ENCODE measurements around the gene PTPRN.

PTPRN gene

DNA sequence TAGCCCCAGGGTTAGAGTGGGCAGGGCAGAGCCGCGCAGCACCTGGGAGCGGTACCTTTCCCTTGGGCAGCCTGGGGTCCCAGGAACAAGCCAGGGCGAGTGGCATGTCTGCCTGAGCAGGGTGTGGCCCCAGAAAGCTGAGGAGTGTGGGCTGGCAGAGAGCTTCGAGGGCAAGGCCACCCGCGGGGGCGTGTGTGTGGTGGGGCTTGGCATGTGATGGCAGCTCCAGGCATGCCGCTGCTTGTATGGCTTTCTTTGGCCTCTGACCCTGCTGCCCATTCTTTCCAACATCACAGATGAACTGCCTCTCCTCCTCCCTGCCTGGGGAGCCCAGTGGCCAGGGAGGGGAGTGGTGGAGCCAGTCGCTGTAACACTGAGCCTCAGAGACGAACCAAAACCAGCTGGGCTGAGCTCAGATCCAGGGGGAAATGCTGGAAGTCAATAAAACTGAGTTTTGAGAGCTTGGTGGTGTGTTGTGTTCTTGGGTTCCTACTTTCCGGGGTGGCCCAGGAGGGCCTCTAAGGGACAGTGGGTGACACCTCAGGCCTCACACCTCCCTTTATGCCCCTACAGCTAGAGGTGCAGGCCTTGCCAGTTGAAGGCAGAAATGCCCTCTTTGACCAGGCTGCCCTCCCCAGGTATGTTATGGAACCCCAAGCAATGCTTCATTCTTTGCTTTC is 22.6 kb downstream of the PTPRN start:
- DNase-seq: no peak

GRCh38 chr2:219285894-219286425 is 23.2 kb downstream of the PTPRN start:
- DNase-seq: no peak

- DNase-seq: no peak
These were observed 23.8 kb downstream of the PTPRN start for GRCh38 chr2:219285373-219285735.

GRCh38 chr2:219284501-219285372 is 24.5 kb downstream of the PTPRN start:
- DNase-seq: no peak

GRCh38 chr2:219282943-219283581 is 26.1 kb downstream of the PTPRN start:
- no peak for DNase-seq

DNA sequence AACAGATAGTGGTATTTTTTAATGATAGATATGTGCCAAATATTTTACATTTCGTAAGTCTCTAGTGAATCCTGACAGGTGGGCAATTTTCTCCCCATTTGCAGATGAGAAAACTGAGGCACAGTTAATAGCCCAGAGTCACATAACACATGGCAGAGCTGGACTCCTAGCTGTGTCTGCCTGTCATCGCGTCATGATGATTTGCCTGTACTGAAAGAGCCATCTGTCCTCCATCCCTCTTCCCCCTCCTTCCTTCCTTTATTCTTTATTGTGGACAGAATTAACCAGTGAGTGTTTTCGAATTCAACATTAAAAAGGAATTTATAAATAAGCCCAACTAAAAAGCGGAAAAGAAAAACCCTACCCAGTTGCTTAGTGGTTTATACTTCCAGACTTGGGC is 26.8 kb downstream of the PTPRN start:
- no peak for DNase-seq

- no peak for DNase-seq
These were observed 27.6 kb downstream of the PTPRN start for GRCh38 chr2:219281588-219281987.

DNA sequence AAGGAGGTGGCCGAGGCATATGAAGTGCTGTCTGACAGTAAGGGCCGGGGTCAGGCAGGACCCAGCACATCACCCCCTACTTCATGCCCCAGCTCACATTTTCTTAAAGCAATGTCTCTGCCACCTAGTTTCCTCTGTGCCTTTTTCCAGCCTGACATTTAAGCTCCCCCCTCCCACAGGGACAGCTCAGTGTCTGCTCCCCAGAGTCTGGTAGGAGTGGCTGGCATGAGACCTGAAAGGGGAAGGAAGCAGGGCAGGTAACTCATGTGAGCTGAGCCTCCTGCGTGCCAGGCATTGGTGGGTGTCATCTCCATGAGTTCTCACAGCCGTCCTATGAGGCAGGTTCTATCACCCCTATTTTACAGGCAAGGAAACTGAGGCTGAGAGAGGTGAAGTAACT is 28.6 kb downstream of the PTPRN start:
- no peak for DNase-seq

- DNase-seq: no peak
These were observed 29.2 kb downstream of the PTPRN start for GRCh38 chr2:219279916-219280516.

- peak; percentile 98 for DNase-seq
These were observed 29.9 kb downstream of the PTPRN start, which contains the start of gene DNAJB2 for GRCh38 chr2:219279151-219279915. TSS of gene DNAJB2 (plus strand) at chr2:219279366. CDS start at chr2:219279834, 468 bp downstream.

DNA sequence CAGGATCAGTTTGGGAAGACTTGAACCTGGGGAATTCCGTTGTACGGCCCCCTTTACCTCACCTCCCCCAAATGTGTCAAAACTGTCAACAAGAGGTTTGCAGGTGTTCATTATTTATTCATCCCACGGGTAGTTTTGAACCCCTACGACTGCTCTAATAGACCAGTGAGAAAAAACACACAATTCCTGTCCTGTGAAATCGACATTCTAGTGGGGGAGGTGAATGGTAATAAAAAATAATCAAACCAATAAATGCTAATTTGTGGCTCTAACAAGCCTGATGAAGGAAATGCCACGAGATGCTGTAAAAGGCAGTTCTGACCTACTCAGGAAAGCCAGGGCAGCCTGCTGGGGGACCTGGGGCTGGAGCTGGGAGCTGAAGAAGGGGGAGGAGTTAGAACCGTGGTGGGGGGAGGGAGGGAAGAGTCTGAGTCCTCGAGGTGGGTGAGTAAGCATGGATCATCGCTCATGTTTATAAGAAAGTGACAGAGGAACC is 30.5 kb downstream of the PTPRN start:
- no peak for DNase-seq

- DNase-seq: peak; percentile 55
These were observed 31.2 kb downstream of the PTPRN start for GRCh38 chr2:219277703-219278654.

DNA sequence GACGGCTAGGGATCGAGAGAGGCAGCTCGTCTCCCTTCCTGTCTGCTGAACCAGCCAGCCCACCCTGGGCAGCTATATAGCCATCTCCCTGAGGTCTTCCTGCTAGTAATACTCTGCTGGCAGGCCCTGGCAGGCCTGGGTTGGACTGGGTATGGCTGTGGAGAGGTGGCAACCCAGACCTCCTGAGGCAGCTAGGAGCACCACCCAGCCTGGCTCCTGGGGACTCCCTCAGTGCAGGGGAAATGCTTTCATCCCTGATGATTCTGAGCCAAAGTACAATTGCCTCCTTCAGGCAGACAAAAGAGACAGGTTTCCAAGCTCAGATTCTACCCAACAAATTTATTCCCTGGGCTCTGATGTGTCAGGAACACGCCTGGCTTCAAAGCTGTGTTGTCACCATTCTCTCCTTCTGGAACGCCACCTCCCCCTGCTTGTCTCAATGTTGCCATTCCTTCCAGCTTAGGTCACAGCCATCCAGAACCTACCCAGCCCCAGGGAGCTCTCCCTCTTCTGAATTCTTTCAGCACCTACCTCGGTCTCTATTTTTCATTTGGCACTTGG is 34.8 kb downstream of the PTPRN start:
- DNase-seq: peak; percentile 89

DNA sequence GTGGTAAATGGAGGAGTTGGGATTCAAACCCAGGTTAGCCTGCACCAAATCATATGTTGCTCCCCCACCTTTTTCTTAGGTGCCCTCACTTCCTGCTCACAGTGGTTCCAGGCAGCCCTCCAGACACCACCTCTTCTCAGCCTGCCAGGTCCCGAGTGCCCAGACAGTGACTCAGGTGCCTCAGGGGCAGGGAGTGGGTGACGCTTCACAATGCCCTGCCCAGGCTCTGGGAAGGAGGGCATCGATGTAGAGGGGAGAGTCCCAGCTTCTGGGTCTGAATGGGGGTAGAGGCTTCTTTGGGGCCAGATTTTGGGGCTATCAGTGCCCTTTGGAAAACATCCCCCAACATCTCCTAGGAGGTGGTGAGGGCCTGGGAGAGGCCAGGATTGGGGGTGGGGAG is 35.3 kb downstream of the PTPRN start:
- DNase-seq: peak; percentile 92

DNA sequence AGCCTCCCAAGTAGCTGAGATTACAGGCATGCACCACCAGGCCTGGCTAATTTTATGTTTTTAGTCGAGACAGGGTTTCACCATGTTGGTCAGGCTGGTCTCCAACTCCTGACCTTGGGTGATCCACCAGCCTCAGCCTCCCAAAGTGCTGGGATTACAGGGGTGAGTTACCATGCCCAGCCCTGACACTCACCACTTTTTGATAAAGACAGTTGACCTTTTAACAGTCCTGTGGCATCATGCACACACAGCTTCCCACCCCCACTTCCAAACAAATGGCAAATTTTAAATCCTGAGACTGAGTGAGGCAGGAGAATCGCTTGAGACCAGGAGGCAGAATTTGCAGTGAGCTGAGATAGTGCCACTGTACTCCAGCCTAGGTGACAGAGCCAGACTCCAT is 36.2 kb downstream of the PTPRN start:
- DNase-seq: peak; percentile 65

GRCh38 chr2:219272356-219272755 is 36.8 kb downstream of the PTPRN start:
- DNase-seq: no peak

DNA sequence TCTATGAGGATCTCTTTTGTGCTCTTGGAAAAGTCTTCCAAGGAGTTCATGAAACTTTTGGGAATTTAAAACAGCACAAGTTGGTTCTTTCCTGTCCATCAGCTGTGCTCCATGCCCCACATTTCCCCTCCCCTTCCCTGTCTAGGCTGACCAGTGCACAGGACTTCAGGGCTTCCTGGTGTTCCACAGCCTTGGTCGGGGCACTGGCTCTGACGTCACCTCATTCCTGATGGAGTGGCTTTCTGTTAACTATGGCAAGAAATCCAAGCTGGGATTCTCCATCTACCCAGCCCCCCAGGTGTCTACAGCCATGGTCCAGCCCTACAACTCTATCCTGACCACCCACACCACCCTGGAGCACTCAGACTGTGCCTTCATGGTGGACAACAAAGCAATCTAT is 38.2 kb downstream of the PTPRN start:
- DNase-seq: no peak

DNA sequence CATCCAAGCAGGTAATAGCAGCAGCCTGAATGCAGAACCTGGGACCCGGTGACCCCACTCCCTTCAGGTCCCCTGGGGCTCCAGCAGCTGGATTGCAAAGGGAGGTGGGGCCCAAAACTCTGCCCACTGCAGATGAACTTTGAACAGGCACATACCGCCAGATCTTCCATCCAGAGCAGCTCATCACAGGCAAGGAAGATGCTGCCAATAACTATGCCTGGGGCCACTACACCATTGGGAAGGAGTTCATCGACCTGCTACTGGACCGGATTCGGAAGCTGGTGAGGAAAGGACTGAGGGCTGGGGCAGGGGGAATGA is 39.2 kb downstream of the PTPRN start:
- DNase-seq: no peak

DNA sequence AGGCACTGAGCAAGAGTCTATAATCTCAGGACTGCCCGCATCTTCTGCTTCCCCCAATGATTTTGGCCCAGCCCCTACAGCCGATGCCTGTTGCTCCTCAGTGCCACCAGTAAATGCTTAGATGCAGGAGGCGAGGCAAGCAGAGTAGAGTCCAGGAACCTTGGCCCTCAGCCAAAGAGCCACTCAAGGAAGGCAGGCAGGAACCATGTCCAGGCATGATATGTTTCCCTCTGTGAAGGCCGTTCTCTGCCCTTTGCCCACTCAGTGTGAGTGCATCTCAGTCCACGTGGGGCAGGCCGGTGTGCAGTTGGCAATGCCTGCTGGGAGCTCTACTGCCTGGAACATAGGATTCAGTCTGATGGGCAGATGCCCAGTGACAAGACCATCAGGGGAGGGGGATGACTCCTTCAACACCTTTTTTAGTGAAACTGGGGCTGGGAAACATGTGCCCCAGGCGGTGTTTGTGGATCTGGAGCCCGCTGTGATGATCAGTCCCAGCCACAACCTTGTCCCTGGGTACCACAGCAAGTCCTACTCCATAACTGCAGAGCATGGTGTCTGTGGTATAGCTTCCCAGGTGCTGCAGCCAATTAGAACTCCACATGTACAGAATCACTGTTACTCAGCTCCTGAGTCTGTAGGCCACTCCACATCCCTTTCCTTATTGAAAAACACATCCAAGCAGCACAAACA is 39.7 kb downstream of the PTPRN start:
- no peak for DNase-seq

- no peak for DNase-seq
These were observed 40.9 kb downstream of the PTPRN start for GRCh38 chr2:219268294-219268693.

Measured in NCI-H226 (cell line).